ENCODE data around the gene VAMP5.
"Not testable (repeated sequence)": the region's sequence is repeated elsewhere in the genome, so short reads cannot be mapped to it uniquely, and the experiment has no call there.

VAMP5 gene

GRCh38 chr2:85601771-85602475, 17.7 kb downstream of the VAMP5 start:
- DNase-seq (ENCODE audit: low read depth in 2 of 2), result no peak

GRCh38 chr2:85602476-85603234, 18.4 kb downstream of the VAMP5 start, which contains the start of gene TMEM150A:
Gene TMEM150A (minus strand): TSS chr2:85602698. CDS start chr2:85601948, 750 bp downstream.
- peak; percentile 75 to 89 for DNase-seq (ENCODE audit: low read depth in 2 of 2)

- not testable (repeated sequence) for DNase-seq (ENCODE audit: low read depth in 2 of 2)
Measured at GRCh38 chr2:85604133-85604444, 19.9 kb downstream of the VAMP5 start.

- no peak for DNase-seq (ENCODE audit: low read depth in 2 of 2)
Measured at GRCh38 chr2:85604568-85605339, 20.5 kb downstream of the VAMP5 start.

- no peak for DNase-seq (ENCODE audit: low read depth in 2 of 2)
Measured at GRCh38 chr2:85605406-85606115, 21.3 kb downstream of the VAMP5 start.

GRCh38 chr2:85606116-85606455, 21.9 kb downstream of the VAMP5 start:
- no peak for DNase-seq (ENCODE audit: low read depth in 2 of 2)

GRCh38 chr2:85607268-85608215, 23.3 kb downstream of the VAMP5 start:
- no peak for DNase-seq (ENCODE audit: low read depth in 2 of 2)

- no peak for DNase-seq (ENCODE audit: low read depth in 2 of 2)
Measured at GRCh38 chr2:85611217-85611704, 27.0 kb downstream of the VAMP5 start.

- peak; percentile 57 to 76 for DNase-seq (ENCODE audit: low read depth in 2 of 2)
Measured at GRCh38 chr2:85611705-85612587, 27.7 kb downstream of the VAMP5 start, which contains the start of gene C2orf68. Gene C2orf68 (minus strand): TSS chr2:85612066. CDS start chr2:85611984, 82 bp downstream.

GRCh38 chr2:85613717-85614515, 29.7 kb downstream of the VAMP5 start:
- no peak for DNase-seq (ENCODE audit: low read depth in 2 of 2)

- not testable (repeated sequence) for DNase-seq (ENCODE audit: low read depth in 2 of 2)
Measured at GRCh38 chr2:85614757-85615156, 30.5 kb downstream of the VAMP5 start.

- DNase-seq (ENCODE audit: low read depth in 2 of 2), result no peak
Measured at GRCh38 chr2:85615413-85615728, 31.1 kb downstream of the VAMP5 start.

GRCh38 chr2:85617723-85618122, 33.5 kb downstream of the VAMP5 start:
- not testable (repeated sequence) for DNase-seq (ENCODE audit: low read depth in 2 of 2)

- DNase-seq (ENCODE audit: low read depth in 2 of 2), result no peak
Measured at GRCh38 chr2:85619617-85620016, 35.4 kb downstream of the VAMP5 start.

GRCh38 chr2:85621338-85621737, 37.1 kb downstream of the VAMP5 start:
- no peak for DNase-seq (ENCODE audit: low read depth in 2 of 2)

GRCh38 chr2:85623991-85624390, 39.8 kb downstream of the VAMP5 start:
- DNase-seq (ENCODE audit: low read depth in 2 of 2), result no peak

- DNase-seq (ENCODE audit: low read depth in 2 of 2), result no peak
Measured at GRCh38 chr2:85628658-85629057, 44.4 kb downstream of the VAMP5 start.

GRCh38 chr2:85631316-85631715, 47.1 kb downstream of the VAMP5 start:
- DNase-seq (ENCODE audit: low read depth in 2 of 2), result no peak

- no peak for DNase-seq (ENCODE audit: low read depth in 2 of 2)
Measured at GRCh38 chr2:85635011-85635410, 50.8 kb downstream of the VAMP5 start.
